Activated B cell treated with CpG ODN at 0.5 μM for 24 hours (primary cell): ENCODE results near the gene CCDC83. TPM values are rescaled to one million over a fixed set of nuclear protein-coding genes. Genes with fewer than 3 reads are reported as not detected.

Experiments used
- ATAC-seq: fragments of 200-7000 bp; cut with Tn5 transposase; one replicate; pipeline ENCODE4 v1.10.0; 2021; ENCODE audit warnings: low read depth, mild to moderate bottlenecking, moderate library complexity
- CTCF ChIA-PET: fragments of 350-600 bp; sonication (Branson Sonifier 250); formaldehyde crosslinking; loops from one replicate; lab custom pipeline; 2021; ENCODE audit warnings: antibody characterized with exemption; lab: Charles Lee
- POLR2A ChIA-PET: fragments of 350-600 bp; sonication (Branson Sonifier 250); formaldehyde crosslinking; loops from one replicate; lab custom pipeline; 2021; ENCODE audit warnings: antibody characterized with exemption; lab: Charles Lee
- DNase-seq: peaks from one replicate; pipeline ENCODE4 v3.0.0; 2022
- H3K27ac Mint-ChIP-seq: one replicate; pipeline ENCODE4 v1.8.0; 2020; ENCODE audit warnings: mixed read lengths
- H3K27me3 Mint-ChIP-seq: one replicate; pipeline ENCODE4 v1.8.0; 2021; ENCODE audit warnings: mixed read lengths
- H3K36me3 Mint-ChIP-seq: one replicate; pipeline ENCODE4 v1.8.0; 2021; ENCODE audit warnings: low read depth, mixed read lengths
- H3K4me1 Mint-ChIP-seq: one replicate; pipeline ENCODE4 v1.8.0; 2021; ENCODE audit warnings: mixed read lengths
- H3K4me3 Mint-ChIP-seq: one replicate; pipeline ENCODE4 v1.8.0; 2020; ENCODE audit warnings: mild to moderate bottlenecking, mixed read lengths
- H3K9me3 Mint-ChIP-seq: one replicate; pipeline ENCODE4 v1.8.0; 2020; ENCODE audit warnings: mixed read lengths
- intact Hi-C: fragments of 100-400 bp; cut with micrococcal nuclease; formaldehyde crosslinking; loops from one replicate; pipeline ENCODE4 v1.15.1; 2024
- total RNA-seq: library from RNA; stranded (reverse); gene quantifications from 2 replicates; pipeline ENCODE4 v1.2.3, GENCODE V29; 2022
- TF ChIP-seq, protein P1 (sequence below): fragments of 200-600 bp; IDR thresholded peaks from one replicate; pipeline ENCODE4 v1.8.0; 2022; ENCODE audit warnings: antibody characterized with exemption, mild to moderate bottlenecking

The CCDC83 gene
- total RNA-seq, 1 donor from 2014 or later = not detected

- TF ChIP-seq, protein P1, sequence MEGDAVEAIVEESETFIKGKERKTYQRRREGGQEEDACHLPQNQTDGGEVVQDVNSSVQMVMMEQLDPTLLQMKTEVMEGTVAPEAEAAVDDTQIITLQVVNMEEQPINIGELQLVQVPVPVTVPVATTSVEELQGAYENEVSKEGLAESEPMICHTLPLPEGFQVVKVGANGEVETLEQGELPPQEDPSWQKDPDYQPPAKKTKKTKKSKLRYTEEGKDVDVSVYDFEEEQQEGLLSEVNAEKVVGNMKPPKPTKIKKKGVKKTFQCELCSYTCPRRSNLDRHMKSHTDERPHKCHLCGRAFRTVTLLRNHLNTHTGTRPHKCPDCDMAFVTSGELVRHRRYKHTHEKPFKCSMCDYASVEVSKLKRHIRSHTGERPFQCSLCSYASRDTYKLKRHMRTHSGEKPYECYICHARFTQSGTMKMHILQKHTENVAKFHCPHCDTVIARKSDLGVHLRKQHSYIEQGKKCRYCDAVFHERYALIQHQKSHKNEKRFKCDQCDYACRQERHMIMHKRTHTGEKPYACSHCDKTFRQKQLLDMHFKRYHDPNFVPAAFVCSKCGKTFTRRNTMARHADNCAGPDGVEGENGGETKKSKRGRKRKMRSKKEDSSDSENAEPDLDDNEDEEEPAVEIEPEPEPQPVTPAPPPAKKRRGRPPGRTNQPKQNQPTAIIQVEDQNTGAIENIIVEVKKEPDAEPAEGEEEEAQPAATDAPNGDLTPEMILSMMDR = no peak
- DNase-seq (no peak), ATAC-seq (no peak)
- POLR2A ChIA-PET = no interaction called here
- CTCF ChIA-PET = no interaction called here
- Mint-ChIP-seq H3K4me3 (no peak overlapping the region), H3K4me1 (no peaks in the 10 kb centered on the region), H3K9me3 (peaks cover 3% of the 10 kb centered on the region), H3K27me3 (peaks cover 12% of the 10 kb centered on the region), H3K27ac (no peak overlapping the region), H3K36me3 (no peaks in the 10 kb centered on the region)
- intact Hi-C loops = no loop called here
Observed at GRCh38 chr11:85912414-85912813, 57.2 kb downstream of the CCDC83 start.

DNA sequence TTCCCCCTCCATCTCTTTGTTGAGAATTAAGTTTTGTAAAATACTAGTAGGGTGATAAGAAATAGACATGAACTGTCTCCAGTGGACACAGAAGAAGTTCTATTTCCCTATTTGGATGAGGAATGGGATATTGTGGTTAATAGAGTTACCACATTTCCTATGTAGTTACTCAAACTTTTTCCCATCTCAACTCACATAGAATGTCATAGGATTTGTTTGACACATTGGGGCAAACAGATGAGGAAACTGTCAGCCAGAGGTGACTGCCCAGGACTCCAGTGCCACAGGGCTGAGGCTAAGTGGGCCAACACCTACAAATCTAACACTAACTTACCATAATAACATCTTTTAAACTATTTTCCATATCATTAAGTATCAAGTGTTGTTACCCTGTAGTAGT lies 58.3 kb downstream of the CCDC83 start:
- no peaks in the 10 kb centered on the region for H3K36me3 Mint-ChIP-seq
- intact Hi-C loops = no loop called here
- TF ChIP-seq, protein P1 = no peak
- ATAC-seq = no peak
- no peak overlapping the region for H3K27ac Mint-ChIP-seq
- H3K4me1 Mint-ChIP-seq = no peaks in the 10 kb centered on the region
- H3K27me3 Mint-ChIP-seq = peaks cover 12% of the 10 kb centered on the region
- peaks cover 3% of the 10 kb centered on the region for H3K9me3 Mint-ChIP-seq
- no peak overlapping the region for H3K4me3 Mint-ChIP-seq
- no peak for DNase-seq
- CTCF ChIA-PET = no interaction called here
- POLR2A ChIA-PET = no interaction called here

DNA sequence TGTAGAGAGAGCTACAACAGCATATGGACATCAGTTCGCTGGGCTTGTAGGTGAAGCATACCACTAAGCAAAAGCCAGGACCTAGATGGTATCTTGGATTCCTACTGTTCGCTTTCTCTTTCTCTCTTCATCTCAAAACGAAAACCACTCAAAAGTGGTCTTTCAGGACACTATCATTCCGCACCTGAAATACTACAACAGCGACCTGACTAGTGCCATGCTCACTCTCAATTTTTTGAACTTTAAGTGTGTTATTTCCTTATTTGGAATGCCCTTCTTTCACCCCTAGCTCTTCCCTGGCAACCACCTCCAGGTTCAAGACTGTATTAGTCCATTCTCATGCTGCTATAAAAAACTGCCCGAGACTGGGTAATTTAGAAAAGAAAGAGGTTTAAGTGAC lies 59.2 kb downstream of the CCDC83 start:
- peaks cover 3% of the 10 kb centered on the region for H3K9me3 Mint-ChIP-seq
- H3K4me3 Mint-ChIP-seq = no peak overlapping the region
- no peaks in the 10 kb centered on the region for H3K36me3 Mint-ChIP-seq
- intact Hi-C loops = no loop called here
- TF ChIP-seq, protein P1 = no peak
- H3K27me3 Mint-ChIP-seq = peaks cover 12% of the 10 kb centered on the region
- H3K27ac Mint-ChIP-seq = no peak overlapping the region
- ChIA-PET POLR2A (no interaction called here), CTCF (no interaction called here)
- DNase-seq (no peak), ATAC-seq (no peak)
- H3K4me1 Mint-ChIP-seq = no peaks in the 10 kb centered on the region

- CTCF ChIA-PET = no interaction called here
Observed at GRCh38 chr11:85918910-85919794, 64.0 kb downstream of the CCDC83 start.

DNA sequence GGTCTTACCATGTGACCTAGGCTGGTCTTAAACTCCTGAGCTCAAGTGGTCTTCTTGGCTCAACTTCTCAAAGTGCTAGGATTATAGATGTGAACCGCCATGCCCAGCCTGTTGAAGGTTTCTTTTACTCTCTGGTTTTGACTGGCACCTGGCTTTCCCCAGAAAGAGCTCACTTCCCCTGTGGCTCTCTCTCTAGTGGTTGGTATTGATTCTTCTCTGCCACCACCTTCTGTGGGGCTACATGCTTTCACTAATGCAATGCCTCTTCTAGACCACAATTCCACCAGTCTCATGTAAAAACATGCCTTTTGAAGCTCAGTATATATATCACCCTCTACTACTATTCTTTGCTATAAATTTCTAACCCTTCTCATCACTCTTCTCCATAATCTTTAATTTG lies 67.2 kb downstream of the CCDC83 start:
- no peaks in the 10 kb centered on the region for H3K4me1 Mint-ChIP-seq
- ATAC-seq (no peak), DNase-seq (no peak)
- no peak overlapping the region for H3K27ac Mint-ChIP-seq
- intact Hi-C loops = no loop called here
- H3K9me3 Mint-ChIP-seq = no peaks in the 10 kb centered on the region
- no peaks in the 10 kb centered on the region for H3K36me3 Mint-ChIP-seq
- H3K27me3 Mint-ChIP-seq = peaks cover 20% of the 10 kb centered on the region
- H3K4me3 Mint-ChIP-seq = no peak overlapping the region
- CTCF ChIA-PET = no interaction called here
- TF ChIP-seq, protein P1 = no peak
- POLR2A ChIA-PET = no interaction called here

More at GRCh38 chr11:85918910-85919794, 64.0 kb downstream of the CCDC83 start:
- POLR2A ChIA-PET = no interaction called here
- Mint-ChIP-seq H3K27ac (no peak overlapping the region), H3K9me3 (peaks cover 3% of the 10 kb centered on the region), H3K36me3 (no peaks in the 10 kb centered on the region), H3K4me1 (no peaks in the 10 kb centered on the region), H3K27me3 (peaks cover 20% of the 10 kb centered on the region), H3K4me3 (no peak overlapping the region)
- DNase-seq (no peak), ATAC-seq (no peak)
- intact Hi-C loops = no loop called here
- TF ChIP-seq, protein P1 = no peak
